Stimulated activated CD8-positive, alpha-beta memory T cell treated with anti-CD3 and anti-CD28 coated beads, Interleukin-4, amount 100 ng/mL, for 24 hours (primary cell): ENCODE data around the gene GPR108.

Experiments used
- DNase-seq: peaks from one replicate; pipeline ENCODE4 v3.0.0-alpha.2; 2020; ENCODE audit warnings: low read depth

Gene GPR108

DNA sequence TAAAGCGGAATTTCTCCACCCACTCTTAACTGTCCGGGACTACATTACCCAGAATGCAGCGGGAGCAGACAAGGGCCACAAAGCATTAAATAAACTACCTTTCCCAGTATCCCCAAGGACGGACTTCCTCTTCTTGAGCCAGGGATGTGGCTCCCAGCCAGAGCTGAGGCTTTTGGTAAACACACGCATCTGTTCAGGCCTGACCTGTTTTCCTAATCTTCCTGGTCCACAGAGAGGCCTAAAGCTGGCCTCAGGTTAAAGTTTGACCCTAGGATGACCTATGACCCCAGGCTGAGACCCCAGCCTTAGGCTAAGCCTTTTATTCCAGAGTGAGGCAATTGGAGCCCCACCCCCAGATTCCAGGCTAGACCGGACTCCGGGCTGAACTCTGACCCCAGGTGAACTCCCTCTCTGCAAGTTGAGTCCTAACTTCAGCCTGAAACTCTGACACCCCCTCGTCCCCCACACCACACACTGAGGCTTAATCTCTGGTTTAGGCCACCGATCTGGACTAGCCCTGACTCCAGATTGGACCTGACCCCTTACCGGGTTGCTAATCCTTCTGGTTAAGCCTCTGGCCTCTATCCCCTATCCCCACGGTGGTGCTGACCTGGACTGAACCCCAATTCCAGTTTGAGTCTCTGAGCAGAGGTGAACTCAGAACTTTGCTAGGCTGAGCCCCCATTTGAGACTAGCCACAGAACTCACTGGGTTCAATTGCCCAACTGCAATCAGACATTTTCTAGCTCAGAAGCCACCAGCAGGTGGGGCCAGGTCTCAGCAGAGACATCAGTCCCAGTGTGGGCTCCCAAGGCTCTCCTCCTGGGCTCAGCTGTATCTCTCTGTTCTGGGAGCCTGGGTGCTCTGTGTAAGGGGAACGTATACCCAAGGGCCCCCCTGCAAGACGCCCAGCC lies 750 bp upstream of the GPR108 start:
- DNase-seq = peak; percentile 63

DNA sequence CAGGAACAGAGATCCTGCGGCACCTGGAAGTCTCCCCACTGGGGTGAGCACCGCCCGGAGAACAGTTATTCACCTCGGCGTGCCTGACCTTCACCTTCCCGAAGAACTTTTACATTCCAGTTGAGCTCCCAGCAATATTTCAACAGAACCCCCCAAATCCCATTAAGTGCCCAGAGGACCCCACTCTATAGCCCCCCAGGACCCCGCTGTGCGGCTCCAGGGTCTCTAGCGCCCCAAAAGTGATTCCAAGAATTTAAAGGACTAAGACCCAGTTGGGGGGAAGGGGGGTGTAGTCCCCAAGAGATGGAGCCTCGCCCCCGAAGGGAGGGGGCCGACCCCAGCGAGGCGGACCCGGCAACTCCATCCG lies 480 bp downstream of the GPR108 start:
- no peak for DNase-seq

DNA sequence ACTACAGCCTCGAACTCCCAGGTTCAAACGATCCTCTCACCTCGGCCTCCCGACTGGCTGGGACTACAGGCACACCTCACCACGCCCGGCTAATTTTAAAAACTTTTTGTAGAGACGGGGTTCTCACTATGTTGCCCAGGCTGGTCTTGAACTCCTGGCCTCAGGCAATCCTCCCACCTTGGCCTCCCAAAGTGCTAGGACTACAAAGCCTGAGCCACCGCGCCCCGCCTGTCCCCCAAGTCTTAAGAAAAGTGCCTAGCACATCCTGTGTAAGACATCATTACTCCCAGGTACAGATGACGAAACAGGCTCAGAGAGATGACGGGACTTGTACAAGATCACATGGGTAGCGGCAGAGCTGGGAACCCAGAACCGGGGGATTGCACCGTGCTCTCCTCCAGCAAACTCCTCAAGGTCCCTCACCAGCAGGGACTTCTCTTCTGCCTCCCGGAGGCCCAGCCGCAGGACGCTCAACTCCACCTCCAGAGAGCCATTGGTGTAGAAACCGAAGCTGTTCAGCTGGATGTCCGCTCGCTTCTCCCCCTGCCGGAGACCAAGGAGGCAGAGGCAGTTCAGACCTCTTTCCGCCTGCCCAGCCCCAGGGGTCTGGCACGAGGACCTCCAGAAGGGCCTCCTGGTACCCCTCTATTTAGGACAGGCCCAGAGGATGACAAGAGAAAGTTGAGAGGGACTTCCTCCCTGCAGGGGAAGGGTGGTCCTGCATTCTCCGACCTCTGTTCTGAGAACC lies 1.0 kb downstream of the GPR108 start:
- DNase-seq = peak; percentile 47

DNA sequence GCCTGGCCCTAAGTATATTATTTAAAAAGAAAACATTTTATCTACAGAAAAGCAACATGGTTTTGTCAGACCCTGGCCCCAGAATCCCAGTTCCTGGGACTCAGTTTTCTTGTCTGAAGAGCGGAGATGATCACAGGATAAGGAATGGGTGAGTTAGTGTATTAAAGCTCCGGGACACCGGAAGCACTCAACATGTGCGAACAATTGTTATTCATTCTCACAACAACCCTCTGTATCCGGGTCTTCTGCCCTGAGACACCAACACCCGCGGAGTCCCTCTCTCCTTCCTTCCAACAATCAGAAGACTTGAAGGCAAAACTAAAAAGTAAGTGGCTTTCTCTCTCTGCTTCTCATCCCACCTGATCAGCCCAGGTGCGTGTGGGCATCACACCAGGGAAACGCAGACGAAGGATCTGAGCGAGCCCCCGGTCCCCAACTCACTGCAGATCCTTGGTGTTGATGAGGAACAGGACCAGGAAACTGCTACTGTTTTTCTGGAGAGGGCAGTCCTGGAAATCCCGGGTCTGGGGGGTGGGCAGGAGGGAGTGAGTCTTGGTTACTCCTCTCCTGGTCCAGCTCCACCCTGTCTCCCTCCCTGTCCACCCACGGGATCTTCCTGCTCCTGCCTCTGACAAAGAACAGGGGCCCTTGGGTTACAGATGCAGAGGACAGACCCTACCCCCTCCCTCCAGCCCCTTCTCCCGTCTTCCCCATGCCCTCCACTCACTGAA lies 2.0 kb downstream of the GPR108 start:
- no peak for DNase-seq

DNA sequence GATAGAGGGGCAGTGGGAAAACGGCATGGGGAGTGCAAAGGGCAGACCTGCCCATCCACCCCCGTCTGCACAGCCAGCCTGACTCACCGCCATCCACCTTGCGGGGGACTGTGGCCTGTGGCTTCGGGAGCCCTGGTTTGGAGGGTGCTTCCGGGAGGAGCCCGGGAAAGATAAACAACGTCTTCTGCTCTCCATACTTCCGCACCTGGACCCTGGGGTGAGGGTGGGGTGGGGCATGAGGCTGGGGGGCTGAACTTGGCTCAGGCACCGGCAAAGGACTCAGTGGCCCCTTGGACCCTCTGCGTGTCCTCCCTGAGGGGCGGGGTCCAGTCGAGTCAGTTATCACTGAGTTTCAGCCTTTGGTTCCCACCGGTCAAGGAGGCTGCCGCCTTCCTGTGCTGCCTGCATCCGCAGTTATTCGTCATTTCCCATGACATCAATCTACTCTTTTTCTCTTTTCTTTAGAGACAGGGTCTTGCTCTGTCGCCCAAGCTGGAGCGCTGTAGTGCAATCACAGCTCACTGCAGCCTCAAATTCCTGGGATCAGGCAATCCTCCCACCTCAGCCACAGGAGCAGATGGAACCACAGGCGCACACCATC lies 3.2 kb downstream of the GPR108 start:
- no peak for DNase-seq

DNA sequence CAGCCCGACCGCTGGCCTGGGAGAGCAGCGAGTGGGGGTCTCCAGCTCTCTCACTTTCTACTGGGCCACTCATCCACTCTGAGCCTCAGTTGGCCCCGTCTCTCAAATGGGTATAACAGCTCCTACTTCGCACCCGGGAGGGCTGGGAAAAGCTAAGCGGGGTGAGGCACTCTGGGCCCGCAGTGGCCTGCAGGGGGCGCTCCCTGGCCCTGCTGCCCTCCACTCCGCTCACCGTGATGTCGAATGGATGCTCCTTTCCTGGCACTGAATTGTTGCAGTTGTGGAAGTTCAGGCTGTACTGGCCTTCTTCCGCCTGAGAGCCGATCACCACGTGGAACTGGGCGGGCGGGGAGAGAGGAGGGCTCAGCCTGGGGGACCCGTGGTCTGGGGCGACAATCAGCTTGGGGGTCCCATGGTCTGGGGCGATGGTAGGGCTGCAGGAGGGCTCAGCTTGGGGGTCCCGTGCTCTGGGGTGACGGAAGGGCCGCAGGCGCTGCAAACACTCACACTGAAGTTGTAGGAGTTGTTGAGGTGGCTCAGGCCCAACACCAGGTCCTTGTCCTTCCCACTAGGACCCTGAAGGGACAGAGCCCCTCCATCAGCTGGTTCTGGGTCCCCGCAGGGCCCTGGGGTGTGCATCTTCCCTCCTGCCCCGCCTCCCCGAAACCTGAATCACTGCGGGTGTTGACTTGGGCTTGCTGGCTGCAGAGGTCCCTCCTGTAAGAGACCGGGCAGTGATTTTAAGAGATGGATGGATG lies 3.9 kb downstream of the GPR108 start:
- DNase-seq = no peak

DNA sequence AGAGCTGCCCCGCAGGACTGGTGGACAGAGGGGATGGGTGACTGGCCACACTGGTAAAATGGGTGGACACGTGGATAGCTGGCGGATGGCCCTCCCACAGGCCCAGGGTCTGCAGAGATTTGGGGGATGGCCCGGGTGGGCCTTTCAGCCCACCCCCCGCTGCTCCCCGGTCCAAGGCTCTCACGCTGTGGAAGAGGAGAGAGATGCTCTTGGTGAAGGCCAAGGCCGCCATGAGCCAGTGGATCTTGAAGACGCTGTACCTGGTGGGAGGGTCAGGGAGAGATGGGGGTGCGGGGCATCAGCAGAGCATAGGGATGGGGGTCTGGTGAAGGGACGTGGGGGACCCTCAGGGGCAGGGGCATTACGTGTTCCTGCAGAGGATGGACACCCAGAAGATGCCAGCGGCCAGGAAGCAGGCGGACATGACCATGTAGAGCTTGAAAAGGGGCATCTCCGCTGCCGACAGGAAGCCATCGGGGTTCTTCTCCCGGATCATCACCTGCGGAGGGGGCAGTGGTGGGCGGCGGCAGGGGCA lies 4.5 kb downstream of the GPR108 start:
- no peak for DNase-seq

DNA sequence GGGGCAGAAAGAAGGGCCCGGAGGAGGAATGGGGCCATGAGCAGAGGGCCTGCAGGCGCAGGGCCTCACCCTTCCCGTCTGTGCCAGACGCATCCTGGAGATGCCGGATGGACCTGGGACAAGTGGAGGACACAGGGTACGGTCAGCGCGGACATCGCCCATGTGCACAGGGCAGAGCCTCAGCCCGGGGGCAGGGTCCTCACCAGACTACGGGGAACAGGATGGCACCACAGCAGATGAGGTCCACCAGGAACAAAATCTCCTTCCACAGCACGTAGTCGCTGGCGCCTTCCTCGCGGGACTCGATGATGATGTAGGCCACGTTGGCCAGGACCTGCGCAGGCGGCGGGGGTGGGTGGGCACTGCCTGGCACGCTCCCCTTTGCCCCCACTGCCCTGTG lies 5.6 kb downstream of the GPR108 start:
- DNase-seq = no peak

DNA sequence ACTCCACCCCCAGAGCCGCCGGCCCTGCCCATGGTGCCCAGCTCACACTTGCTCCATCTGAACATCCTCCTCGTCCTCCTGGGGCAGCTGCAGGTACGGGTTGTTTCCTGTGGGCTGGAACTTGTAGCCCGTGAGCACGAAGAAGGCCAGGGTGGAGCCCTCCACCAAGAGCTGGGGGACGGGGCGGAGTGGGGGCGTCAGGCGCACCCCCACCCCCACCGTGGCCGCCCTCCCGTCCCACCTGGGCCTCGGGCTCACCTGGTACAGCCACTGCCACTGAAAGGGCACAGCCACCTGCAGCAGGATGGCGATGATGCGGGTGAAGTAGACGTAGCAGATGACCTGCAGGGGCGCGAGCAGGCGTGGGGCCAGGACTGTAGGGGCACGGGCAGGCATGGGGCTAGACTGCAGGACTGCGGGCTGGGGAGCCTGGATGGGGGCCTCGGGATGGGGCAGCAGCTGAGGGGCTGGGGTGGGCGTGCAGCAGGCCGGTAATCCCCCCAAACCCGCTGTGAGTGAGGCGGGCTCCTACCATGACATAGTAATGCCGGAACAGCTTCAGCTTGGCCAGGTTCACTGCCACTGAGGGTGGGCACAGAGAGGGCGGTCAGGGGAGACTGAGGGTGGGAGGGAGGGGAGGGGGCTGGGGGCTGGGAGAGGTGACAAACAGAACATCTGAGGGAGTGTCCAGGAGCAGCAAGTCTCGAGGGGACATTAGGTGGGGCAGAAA lies 6.3 kb downstream of the GPR108 start:
- no peak for DNase-seq

DNA sequence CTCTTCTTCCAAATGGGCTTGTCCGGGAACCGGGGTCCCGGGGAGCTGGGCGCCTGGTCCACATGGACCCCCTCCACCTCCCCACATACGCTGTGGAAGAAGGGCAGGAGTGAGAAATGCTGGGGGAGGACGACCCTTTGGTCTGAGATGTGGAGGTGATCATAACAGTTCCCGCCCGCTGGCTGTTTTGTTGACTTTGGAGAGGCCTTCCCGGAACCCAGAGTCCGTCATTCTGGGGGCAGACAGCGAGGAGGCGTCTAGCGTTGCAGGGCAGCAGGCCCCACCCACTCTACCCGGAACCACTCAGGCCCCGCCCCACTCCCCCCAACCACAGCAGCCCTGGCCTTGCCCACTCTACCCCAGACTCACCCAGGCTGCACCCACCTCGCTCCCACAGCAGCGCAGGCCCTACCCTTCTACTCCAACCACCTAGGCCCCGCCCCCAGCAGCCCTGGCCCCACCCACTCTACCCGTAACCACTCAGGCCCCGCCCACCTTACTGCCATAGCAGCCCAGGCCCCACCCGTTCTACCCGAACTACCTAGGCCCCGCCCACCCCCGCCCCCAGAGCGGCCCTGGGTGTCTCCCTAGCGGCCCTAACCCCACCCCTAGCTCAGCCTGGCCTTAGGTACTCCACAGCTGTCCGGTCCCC lies 7.1 kb downstream of the GPR108 start:
- DNase-seq = peak; percentile 48

DNA sequence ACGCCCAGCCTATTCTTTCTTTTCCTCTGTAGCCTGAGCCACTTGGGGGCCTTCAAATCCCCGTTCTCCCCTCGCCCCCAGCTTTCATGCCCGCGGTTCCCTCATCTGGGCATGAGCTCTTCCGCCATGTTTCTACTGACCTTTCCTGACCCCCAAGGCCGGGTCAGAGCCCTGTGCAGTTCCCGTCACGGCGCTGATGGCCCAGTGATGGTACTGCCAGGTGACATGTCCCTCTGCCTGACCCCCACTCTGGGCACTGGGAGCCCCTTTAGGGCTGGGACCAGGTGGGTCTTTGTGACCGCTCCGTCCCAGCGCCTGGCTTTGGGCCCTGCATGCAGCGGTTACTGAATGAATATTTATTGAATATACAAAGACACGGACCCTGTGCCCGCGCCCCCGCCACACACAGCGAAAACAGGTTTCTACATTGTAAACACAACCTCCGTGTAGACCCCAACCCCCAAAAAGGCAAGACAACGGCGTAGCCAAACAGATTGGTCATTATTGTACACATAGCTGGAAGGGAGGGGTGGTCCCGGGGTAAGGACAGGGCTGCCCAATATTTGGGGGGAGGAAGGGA lies 7.7 kb downstream of the GPR108 start:
- DNase-seq = no peak

DNA sequence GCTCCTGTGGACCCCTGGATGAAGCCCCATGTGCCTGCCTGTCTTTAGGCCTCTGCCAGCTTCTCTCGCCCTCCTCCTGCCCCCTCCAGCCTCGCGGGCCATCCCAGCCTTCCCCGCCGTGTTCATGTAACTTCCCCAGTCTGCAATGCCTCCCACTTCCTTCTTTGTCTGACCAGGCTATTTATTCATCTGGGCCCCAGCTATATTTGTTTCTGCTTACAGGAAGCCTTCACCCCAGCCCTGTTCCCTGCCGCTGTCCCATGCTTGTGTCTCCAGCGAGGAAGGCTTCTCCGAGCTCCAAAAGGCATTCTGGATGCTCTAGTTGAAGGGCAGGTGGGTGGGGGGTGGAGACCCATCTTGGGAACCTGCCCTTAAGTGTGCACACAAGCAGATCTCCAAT lies 9.0 kb downstream of the GPR108 start:
- DNase-seq = no peak

DNA sequence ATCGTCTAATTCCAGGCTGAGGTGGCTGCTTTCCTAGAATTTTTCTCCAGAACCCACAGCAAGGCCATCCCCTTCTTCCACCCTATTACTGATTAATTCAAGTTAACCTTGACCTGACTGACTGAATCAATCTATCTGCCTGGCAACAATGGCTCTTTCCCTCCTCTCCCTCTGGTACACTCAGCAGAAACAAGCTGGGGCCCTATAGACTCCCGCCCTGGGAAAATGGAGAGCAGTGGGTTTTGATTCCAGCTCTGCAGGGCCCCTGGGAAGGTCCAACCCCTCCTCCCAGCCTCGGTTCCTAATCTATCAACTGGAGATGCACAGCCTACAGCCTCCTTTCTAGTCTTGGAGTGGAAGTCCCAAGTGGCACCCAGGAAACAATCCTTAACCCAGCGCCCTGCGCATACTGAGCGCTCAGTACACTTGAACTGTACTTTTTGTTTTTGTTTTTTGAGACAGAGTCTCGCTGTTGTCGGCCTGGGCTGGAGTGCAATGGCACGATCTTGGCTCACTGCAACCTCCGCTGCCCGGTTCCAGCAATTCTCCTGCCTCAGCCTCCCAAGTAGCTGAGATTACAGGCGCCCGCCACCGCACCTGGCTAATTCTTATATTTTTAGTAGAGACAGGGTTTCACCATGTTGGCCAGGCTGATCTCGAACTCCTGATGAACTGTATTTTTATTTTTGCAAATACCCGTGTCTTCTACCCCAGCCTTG lies 11.7 kb downstream of the GPR108 start:
- DNase-seq = no peak

DNA sequence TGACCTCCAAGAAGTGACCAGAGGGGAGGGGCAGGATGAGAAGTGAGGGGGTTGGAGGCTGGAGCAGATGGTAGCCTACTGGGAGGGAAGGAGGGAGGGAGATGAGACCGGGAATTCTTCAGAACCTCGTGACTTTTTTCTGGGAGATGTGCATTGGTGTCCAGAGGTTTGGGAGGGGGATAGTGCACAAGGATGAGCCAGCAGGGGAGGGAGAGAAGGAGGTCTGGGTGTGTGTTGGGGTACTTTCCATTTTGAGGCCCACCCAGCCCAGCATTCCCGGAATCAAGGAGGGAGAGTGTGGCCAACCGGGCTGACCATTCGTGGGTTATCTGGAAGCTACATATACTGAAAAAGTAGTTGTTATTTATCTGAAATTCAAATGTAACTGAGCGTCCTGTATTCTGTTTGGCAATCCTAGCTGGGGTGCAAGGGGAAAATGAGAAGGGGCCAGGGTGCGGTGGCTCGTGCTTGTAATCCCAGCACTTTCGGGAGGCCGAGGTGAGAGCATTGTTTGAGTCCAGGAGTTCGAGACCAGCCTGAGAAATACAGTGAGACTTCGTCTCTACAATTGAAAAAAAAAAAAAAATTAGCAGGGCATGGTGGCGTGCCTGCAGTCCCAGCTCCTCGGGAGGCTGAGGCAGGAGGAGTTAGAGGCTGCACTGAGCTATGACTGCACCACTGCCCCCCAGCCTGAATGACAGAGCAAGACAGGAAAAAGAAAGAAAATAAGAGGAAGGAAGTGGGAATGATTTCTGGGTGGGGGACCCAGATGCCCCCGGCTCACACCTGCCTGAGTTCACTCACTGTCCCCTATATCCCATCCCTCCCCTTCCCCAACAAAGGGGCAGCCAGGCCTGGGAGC lies 12.5 kb downstream of the GPR108 start:
- no peak for DNase-seq

DNA sequence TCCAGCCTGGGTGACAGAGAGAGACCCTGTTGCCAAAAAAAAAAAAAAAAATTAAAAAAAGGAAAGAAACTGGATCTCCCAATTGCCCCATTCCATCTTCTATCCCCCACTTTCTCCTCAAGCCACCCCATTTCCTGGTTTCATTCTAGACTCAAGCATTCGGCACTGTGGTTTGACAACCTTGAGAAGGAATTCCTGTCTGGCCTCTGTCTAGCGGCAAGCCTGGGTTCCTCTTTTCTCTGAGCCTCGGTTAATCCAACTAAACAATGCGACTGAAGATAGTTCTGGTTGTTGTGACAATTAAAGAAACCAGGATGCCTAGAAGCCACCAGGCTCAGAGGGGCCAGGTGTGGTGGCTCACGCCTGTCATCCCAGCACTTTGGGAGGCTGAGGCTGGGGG lies 13.6 kb downstream of the GPR108 start:
- DNase-seq = no peak

DNA sequence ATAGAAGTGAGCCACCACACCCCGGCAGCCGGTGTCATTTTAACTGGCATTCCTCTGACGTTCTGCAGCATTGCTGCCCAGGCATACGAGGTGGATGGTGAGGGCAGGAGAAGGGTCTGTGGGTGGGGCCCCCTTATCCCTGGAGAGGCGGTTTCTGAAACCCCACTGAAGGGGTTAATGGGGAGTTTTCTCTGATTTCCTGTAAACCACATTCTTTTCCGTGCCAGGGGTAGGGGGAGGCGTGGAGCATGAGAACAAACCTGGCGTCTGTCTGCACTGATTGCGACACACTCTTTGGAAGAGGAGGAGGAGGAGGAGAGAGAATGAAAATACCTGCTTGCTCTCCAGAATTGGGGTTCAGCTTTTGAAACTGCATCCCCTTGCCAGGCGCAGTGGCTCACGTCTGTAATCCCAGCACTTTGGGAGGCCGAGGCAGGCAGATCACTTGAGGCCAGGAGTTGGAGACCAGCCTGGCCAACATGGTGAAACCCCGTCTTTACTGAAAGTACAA lies 14.2 kb downstream of the GPR108 start:
- DNase-seq = no peak

DNA sequence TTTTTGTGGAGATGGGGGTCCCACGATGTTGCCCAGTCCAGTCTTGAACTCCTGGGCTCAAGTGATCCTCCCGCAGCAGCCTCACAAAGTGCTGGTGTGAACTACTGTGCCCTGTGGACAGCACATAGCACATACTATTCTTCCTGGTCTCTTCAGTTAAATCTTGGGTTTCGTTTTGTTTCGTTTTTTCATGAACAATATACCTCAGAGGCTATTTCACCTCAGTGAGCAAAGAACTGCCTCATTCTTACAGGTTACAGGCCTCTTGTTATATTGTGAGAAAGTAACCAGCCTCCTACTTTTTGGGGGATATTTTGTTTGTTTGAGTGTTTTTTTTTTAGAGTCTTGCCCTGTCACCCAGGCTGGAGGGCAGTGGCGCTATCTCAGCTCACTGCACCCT lies 15.6 kb downstream of the GPR108 start:
- DNase-seq = no peak

DNA sequence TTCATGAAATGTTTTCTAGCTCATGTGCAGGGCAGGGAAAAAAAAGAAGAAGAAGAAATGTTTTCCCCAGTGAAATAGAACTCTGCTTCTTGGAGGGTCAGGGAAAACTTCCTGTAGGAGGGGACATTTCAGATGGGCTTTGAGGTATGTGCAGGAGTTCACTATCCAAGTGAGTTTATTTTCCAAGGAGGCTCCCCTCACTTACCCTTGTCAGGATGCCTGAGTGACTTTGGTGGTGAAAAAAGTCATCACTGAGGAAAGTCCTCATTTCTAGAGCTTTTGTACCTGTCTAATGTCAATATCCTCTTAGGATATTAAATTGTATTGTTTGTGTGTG lies 16.3 kb downstream of the GPR108 start:
- no peak for DNase-seq
